ENCODE measurements around the gene FBXO40. TPM values are rescaled to one million over a fixed set of nuclear protein-coding genes. Genes with fewer than 3 reads are reported as not detected.

The FBXO40 gene
- total and polyA plus RNA-seq, 2 experiments from 2014 or later, result 0.03 TPM; not detected in 1

DNA sequence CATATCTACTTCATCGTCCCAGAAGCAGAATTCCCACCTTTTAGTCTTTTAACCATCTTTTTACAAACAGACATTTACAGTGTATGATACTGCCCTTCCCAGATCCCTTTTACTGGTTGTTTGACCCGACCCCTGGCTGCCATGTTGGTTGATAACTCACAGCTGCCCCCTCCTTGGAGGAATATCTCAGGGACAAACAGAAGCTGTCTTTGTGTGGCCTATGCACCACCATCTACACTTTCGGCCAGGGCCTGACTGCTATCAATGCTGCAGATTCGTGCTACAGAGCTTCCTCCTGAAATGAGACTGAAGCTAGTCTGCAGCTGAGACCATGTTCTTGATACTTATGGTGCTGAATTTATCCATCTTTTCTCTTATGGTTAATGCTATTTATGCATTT lies 40.8 kb upstream of the FBXO40 start:
- DNase-seq (ENCODE audit: low spot score) (no peak), ATAC-seq (no peak)
- Histone ChIP-seq H2AFZ (peak overlapping the region; percentile 53), H3K27me3 (ENCODE audit: insufficient read depth) (no peaks in the 10 kb centered on the region), H4K20me1 (replicated peaks; ENCODE audit: insufficient read depth) (no peaks in the 10 kb centered on the region), H3K9me2 (ENCODE audit: insufficient read depth) (no peaks in the 10 kb centered on the region), H3K4me2 (no peak overlapping the region), H3K4me3 (no peak overlapping the region), H3K79me2 (replicated peaks; ENCODE audit: insufficient read depth) (no peaks in the 10 kb centered on the region), H3K27ac (ENCODE audit: low read depth) (no peak overlapping the region), H3F3A (replicated peaks; ENCODE audit: low read depth) (no peaks in the 10 kb centered on the region), H3K36me3 (ENCODE audit: insufficient read depth) (no peaks in the 10 kb centered on the region), H3K4me1 (ENCODE audit: insufficient read depth) (peaks cover 5% of the 10 kb centered on the region; the same call in 1 of the 2 replicates)
- Mint-ChIP-seq H3K27me3 (ENCODE audit: insufficient read depth, low read depth, poor library complexity) (peaks cover 4% of the 10 kb centered on the region), H3K4me1 (peaks cover 13% of the 10 kb centered on the region; the same call in 2 of the 3 replicates), H3K9me3 (peaks cover 13% of the 10 kb centered on the region; the same call in 2 of the 3 replicates), H3K36me3 (ENCODE audit: low read depth) (peaks cover 9% of the 10 kb centered on the region; the same call in 2 of the 3 replicates), H3K4me3 (no peak overlapping the region), H3K27ac (no peak overlapping the region)
- TF ChIP-seq, protein P1, sequence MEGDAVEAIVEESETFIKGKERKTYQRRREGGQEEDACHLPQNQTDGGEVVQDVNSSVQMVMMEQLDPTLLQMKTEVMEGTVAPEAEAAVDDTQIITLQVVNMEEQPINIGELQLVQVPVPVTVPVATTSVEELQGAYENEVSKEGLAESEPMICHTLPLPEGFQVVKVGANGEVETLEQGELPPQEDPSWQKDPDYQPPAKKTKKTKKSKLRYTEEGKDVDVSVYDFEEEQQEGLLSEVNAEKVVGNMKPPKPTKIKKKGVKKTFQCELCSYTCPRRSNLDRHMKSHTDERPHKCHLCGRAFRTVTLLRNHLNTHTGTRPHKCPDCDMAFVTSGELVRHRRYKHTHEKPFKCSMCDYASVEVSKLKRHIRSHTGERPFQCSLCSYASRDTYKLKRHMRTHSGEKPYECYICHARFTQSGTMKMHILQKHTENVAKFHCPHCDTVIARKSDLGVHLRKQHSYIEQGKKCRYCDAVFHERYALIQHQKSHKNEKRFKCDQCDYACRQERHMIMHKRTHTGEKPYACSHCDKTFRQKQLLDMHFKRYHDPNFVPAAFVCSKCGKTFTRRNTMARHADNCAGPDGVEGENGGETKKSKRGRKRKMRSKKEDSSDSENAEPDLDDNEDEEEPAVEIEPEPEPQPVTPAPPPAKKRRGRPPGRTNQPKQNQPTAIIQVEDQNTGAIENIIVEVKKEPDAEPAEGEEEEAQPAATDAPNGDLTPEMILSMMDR (conservative IDR thresholded peaks at IDR 0.05; ENCODE audit: low read depth in 2 of 2), result no peak
- TF ChIP-seq EZH2 (IDR thresholded peaks at IDR 0.05; ENCODE audit: low read depth, unreplicated experiment) (no peak), EZH2phosphoT487 (IDR thresholded peaks at IDR 0.05; ENCODE audit: unreplicated experiment) (no peak), ZNF331 (CRISPR knock-in tag; IDR thresholded peaks at IDR 0.05; ENCODE audit: low read depth) (no peak), STAT1 (IDR thresholded peaks at IDR 0.05; ENCODE audit: unreplicated experiment) (no peak), NANOG (IDR thresholded peaks at IDR 0.05; ENCODE audit: borderline replicate concordance) (no peak), POLR2AphosphoS5 (IDR thresholded peaks at IDR 0.05; ENCODE audit: low read depth) (no peak), ZNF114 (CRISPR knock-in tag; IDR thresholded peaks at IDR 0.05) (no peak), CREB1 (CRISPR knock-in tag; IDR thresholded peaks at IDR 0.05; ENCODE audit: low read depth) (no peak), JUNB (IDR thresholded peaks at IDR 0.05; ENCODE audit: unreplicated experiment) (no peak)
- TF ChIP-seq, protein P2, sequence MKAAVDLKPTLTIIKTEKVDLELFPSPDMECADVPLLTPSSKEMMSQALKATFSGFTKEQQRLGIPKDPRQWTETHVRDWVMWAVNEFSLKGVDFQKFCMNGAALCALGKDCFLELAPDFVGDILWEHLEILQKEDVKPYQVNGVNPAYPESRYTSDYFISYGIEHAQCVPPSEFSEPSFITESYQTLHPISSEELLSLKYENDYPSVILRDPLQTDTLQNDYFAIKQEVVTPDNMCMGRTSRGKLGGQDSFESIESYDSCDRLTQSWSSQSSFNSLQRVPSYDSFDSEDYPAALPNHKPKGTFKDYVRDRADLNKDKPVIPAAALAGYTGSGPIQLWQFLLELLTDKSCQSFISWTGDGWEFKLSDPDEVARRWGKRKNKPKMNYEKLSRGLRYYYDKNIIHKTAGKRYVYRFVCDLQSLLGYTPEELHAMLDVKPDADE (IDR thresholded peaks at IDR 0.05), result no peak
- TF ChIP-seq, protein P3, sequence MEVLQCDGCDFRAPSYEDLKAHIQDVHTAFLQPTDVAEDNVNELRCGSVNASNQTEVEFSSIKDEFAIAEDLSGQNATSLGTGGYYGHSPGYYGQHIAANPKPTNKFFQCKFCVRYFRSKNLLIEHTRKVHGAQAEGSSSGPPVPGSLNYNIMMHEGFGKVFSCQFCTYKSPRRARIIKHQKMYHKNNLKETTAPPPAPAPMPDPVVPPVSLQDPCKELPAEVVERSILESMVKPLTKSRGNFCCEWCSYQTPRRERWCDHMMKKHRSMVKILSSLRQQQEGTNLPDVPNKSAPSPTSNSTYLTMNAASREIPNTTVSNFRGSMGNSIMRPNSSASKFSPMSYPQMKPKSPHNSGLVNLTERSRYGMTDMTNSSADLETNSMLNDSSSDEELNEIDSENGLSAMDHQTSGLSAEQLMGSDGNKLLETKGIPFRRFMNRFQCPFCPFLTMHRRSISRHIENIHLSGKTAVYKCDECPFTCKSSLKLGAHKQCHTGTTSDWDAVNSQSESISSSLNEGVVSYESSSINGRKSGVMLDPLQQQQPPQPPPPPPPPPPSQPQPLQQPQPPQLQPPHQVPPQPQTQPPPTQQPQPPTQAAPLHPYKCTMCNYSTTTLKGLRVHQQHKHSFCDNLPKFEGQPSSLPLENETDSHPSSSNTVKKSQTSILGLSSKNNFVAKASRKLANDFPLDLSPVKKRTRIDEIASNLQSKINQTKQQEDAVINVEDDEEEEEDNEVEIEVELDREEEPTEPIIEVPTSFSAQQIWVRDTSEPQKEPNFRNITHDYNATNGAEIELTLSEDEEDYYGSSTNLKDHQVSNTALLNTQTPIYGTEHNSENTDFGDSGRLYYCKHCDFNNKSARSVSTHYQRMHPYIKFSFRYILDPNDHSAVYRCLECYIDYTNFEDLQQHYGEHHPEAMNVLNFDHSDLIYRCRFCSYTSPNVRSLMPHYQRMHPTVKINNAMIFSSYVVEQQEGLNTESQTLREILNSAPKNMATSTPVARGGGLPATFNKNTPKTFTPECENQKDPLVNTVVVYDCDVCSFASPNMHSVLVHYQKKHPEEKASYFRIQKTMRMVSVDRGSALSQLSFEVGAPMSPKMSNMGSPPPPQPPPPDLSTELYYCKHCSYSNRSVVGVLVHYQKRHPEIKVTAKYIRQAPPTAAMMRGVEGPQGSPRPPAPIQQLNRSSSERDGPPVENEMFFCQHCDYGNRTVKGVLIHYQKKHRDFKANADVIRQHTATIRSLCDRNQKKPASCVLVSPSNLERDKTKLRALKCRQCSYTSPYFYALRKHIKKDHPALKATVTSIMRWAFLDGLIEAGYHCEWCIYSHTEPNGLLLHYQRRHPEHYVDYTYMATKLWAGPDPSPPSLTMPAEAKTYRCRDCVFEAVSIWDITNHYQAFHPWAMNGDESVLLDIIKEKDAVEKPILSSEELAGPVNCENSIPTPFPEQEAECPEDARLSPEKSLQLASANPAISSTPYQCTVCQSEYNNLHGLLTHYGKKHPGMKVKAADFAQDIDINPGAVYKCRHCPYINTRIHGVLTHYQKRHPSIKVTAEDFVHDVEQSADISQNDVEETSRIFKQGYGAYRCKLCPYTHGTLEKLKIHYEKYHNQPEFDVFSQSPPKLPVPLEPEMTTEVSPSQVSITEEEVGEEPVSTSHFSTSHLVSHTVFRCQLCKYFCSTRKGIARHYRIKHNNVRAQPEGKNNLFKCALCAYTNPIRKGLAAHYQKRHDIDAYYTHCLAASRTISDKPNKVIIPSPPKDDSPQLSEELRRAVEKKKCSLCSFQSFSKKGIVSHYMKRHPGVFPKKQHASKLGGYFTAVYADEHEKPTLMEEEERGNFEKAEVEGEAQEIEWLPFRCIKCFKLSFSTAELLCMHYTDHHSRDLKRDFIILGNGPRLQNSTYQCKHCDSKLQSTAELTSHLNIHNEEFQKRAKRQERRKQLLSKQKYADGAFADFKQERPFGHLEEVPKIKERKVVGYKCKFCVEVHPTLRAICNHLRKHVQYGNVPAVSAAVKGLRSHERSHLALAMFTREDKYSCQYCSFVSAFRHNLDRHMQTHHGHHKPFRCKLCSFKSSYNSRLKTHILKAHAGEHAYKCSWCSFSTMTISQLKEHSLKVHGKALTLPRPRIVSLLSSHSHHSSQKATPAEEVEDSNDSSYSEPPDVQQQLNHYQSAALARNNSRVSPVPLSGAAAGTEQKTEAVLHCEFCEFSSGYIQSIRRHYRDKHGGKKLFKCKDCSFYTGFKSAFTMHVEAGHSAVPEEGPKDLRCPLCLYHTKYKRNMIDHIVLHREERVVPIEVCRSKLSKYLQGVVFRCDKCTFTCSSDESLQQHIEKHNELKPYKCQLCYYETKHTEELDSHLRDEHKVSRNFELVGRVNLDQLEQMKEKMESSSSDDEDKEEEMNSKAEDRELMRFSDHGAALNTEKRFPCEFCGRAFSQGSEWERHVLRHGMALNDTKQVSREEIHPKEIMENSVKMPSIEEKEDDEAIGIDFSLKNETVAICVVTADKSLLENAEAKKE (CRISPR knock-in tag; IDR thresholded peaks at IDR 0.05), result no peak
- TF ChIP-seq, protein P4, sequence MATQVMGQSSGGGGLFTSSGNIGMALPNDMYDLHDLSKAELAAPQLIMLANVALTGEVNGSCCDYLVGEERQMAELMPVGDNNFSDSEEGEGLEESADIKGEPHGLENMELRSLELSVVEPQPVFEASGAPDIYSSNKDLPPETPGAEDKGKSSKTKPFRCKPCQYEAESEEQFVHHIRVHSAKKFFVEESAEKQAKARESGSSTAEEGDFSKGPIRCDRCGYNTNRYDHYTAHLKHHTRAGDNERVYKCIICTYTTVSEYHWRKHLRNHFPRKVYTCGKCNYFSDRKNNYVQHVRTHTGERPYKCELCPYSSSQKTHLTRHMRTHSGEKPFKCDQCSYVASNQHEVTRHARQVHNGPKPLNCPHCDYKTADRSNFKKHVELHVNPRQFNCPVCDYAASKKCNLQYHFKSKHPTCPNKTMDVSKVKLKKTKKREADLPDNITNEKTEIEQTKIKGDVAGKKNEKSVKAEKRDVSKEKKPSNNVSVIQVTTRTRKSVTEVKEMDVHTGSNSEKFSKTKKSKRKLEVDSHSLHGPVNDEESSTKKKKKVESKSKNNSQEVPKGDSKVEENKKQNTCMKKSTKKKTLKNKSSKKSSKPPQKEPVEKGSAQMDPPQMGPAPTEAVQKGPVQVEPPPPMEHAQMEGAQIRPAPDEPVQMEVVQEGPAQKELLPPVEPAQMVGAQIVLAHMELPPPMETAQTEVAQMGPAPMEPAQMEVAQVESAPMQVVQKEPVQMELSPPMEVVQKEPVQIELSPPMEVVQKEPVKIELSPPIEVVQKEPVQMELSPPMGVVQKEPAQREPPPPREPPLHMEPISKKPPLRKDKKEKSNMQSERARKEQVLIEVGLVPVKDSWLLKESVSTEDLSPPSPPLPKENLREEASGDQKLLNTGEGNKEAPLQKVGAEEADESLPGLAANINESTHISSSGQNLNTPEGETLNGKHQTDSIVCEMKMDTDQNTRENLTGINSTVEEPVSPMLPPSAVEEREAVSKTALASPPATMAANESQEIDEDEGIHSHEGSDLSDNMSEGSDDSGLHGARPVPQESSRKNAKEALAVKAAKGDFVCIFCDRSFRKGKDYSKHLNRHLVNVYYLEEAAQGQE (IDR thresholded peaks at IDR 0.05; ENCODE audit: unreplicated experiment), result no peak

Measured in GM23338 (cell line).